Dedifferentiated amniotic fluid mesenchymal stem cell (primary cell): ENCODE data around the gene SOX5.

Experiments used
- DNase-seq: peaks from one replicate; pipeline ENCODE4 v3.0.0-alpha.2; 2016; ENCODE audit errors: extremely low spot score

SOX5 gene

GRCh38 chr12:23611320-23611719 is 338.1 kb downstream of the SOX5 start:
- DNase-seq: no peak

DNA sequence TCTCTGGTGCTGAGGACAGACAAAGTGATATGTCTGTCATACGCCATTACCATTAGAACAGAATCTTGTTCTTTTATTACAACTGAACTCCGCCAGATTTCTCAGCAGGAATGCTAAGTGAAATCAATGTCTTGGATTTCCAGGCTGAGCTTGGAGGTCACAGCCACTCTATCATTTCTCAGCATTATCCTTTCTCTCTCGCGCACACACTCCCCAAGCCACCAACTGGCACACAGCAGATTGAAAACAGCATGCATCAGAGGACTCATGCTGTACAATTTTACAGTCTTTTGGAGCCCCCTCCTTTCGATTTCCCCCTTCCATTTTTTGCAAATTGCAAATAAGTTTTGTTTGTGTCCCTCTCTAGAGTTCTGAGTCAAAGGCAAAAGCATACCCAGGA is 348.6 kb downstream of the SOX5 start:
- no peak for DNase-seq

DNA sequence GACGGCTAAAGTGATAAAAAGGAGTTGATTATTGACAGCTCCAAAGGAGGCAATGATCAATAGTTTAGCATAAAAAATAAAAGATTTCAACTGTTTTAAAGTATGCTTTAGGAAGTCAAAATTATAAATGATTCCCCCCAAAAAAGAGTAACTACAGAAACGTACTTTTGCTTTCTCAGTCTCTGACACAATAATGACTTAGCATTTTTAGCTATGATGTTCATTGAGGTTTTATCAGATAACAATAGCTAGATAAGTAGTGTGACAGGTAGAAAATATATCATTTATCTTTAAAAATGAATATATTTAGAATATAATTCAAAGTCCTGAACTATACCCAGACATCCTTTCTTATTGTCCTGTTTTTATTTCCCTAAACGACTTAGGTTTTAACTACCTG is 352.9 kb downstream of the SOX5 start:
- no peak for DNase-seq

- no peak for DNase-seq
Measured at GRCh38 chr12:23587833-23588559, 361.5 kb downstream of the SOX5 start.

DNA sequence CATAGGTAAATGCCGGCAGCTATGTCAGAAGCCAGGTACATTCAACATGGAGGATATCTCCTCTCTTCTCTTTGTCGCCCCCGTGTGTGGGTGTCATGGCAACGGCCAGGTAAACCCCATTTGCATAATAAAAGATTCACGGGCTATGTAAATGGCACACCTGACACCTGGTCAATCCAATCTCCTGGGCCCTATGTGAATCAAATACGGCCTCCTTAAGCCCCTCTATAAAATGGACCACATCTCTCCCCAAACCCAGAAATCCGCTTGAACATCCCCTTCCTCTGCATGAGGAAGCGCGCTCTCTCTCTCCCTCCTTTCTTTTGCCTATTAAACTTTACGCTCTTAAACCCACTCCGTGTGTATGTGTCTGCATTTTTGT is 363.7 kb downstream of the SOX5 start:
- no peak for DNase-seq

DNA sequence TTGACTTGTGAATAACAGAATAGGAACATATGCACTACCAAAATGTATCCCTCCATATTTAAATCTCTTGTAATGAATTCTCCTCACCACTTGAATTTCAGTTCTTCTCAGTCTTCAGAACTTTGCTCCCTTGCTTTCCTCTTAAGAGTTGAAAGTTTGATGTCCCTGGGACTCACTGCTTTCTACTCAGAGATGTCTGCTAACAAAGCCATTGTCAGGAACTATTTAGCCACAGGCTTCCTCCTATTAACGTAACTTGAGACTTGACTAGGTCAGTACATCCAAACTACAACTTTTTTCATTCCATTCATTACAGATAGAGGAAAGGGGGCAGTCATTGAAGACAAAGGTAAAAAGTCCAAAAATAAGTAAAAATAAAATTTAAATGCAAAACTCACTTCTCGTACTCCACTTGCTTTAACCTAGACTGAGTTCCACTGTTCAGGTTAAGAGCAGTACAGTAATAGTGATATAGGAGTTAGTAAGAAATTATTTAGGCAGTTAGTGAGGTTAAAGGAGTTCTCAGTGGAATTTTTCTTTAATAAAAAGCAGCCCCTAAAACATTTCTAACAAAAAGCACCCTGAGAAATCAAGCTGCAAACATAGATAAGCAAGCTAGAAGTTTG is 364.2 kb downstream of the SOX5 start:
- DNase-seq: no peak

DNA sequence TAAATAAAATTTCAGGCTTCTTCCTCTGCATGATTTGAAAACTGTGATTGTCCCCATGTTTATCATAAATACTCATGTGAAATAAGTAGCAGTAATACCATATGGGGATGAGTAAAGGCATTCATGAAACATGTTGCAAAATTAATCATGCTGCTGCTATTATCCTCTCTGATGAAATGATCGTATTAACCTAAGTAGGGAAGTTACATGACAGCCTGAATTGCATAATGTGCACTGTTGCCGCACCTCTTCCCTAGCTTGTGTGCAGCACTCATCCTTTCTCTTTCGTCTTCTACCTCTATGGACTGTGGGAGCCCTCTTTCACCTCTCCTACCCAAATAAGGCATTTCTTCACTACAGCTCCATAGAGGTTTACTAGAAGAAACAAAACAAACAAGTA is 367.6 kb downstream of the SOX5 start:
- no peak for DNase-seq

- no peak for DNase-seq
Measured at GRCh38 chr12:23579257-23579656, 370.2 kb downstream of the SOX5 start.

- no peak for DNase-seq
Measured at GRCh38 chr12:23576372-23576771, 373.1 kb downstream of the SOX5 start.

DNA sequence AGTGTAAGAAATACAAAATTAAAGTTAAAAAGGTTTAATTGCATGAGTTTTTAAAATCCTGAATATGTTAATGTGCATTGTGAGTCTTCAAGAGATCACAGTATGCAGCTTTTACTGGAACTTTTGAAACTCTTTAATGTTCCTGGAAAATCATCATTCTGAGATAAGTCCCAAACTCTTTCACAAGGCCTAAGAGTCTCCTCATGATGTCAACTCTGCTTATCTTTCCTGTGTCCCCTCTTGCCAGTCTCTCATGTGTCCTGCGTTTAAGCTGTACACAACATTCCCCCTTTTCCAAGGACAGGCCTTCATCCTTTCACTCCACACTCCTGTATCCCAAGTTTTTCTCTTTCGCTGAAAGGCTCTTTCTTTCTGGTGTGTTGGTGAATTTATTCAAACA is 380.1 kb downstream of the SOX5 start:
- no peak for DNase-seq

- DNase-seq: no peak
Measured at GRCh38 chr12:23566133-23566532, 383.3 kb downstream of the SOX5 start.

- DNase-seq: no peak
Measured at GRCh38 chr12:23564451-23565152, 384.9 kb downstream of the SOX5 start.

DNA sequence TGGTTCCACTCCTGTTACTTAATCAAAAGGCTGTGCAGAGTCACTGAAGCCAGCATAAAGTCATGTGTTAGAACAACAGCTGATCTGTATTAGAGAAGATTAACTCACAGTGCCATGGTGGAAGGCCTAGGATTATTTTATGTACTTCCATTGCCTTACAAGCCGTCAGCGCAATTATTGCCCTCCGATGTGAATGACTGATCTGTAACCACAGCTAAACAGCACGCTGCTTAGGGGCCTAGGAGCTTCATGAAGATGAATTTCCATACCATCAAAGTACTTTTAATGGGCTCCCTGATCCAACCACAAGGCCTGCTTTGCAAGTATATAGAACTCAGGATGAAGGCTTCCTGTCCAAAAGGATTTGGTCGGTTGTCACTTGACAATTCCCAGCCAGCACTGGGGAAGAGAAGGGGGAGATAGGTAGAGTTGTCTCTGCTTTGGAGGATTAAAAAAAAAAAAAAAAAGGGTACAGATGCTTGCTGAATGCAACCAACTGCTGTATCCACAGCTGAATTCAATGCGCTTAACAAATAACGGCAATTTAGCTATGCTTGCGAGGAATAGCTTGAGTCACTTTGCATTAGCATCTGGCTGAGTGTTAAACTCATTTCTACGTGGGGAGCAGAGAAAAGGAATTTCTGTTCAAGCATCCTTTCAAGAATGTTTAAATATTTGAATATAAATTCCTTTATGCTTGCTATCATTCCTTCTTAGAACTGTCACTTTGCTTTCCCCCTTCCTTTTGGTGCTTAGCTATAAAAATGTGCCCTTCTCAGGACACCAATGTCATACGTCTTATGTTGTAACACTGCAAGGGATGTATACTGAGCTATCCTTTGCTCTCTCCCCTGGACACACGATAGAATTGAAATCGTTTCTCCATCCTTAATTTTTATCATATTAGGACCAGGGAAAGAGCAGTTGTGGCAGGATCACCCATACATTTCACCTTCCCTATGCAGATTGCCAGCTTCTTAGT is 387.8 kb downstream of the SOX5 start:
- no peak for DNase-seq

DNA sequence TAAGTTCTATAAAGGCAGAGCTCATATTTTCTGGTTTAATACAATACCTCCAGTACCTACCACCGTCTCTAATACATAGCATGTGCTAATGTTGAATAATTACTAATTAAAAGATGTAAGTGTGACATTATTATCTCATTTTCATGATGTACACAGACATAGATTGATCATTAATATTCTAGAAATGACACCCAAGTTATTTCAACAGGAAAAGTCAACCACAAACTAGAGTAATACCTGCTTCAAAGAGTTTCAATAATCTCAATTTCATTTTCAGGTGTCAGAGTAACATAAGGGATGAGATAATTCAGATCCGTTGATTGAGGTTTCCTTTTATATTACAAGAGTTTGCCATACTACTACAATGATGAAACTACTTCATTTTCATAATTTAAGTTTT is 388.9 kb downstream of the SOX5 start:
- no peak for DNase-seq

DNA sequence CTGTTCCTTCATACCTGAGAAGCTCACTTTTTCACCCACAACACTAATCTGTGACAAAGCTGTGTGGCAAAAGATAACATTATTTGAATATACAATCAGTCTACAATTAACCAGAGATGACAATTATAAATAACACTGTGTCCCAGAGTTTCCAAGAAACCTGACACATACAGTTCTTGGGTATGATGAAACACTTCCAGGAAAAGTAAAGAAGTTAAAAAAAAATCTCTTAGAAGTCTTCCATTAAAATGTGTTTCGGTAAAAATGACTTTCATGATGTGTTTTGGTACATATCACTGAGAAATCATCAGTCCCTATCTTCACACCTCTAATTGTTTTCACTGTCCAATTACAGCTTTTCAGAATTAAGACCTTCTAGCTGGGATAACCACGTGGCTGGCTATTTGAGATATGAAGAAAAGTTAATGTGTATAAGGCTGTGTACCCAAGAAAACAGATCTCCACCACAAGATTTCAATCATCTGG is 390.2 kb downstream of the SOX5 start:
- DNase-seq: no peak

DNA sequence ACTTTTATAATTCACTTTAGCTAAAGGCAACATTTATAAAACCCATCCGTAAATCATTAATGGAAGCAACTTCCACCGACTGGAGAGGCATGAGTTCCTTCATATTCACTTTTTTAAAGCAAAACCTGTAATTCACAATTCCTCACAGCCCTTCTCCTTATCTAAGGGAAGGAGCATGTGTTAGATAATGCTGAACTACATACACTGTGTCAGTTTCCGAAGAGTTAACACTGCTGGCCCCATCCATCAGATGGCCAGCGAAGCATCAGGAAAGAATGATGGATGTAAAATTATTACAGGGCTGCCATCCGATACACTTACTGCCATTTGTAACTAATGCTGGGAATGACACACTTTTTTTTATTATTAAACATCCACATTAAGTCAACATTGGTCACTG is 392.8 kb downstream of the SOX5 start:
- no peak for DNase-seq

DNA sequence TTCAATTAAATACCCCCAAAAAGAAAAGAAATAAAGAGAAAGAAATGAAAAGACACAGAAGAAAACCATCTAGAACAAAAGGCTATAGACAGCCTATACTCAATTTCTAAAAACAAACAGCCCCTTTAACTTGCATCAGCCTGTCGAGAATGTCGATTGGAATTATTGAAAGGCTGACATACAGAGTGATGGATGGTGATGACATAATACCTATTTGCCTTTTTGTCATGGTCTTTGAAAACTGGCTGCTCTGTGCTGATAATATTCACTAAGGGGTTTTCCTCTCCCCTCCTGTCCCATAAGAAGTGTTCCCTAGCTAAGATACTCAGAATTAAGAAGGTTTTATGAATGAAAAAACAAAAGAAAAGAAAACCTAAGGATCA is 393.7 kb downstream of the SOX5 start:
- no peak for DNase-seq

DNA sequence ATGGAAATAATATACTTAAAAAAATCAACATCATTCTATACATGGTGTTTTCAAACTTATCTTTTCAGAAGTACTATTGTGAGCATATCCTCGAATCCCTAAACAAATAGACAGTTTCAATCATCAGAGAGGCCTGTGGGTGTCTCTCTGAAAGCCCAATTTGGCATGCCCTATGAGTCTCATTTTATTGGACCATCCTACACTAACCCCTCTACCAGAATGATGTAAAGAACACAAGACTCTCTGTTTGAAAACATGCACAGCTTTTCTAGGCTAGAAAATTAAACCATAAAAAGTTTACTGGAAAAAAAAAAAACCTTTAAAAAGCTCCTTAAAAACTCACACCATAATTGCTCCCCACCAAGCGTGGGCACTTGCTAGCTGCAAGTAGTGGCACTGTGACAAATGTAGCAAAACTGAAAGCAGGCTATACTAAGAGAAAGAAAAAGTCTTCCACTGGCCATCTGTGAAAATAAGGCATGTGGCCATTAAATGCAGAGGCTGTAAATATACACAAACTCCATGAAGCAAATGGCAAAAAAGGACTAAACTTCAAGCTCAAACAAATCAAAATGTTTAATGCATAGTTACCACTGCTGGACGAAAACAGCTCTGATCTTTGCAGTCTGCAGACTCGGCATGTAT is 394.2 kb downstream of the SOX5 start:
- DNase-seq: no peak

GRCh38 chr12:23552417-23552816 is 397.1 kb downstream of the SOX5 start:
- no peak for DNase-seq

DNA sequence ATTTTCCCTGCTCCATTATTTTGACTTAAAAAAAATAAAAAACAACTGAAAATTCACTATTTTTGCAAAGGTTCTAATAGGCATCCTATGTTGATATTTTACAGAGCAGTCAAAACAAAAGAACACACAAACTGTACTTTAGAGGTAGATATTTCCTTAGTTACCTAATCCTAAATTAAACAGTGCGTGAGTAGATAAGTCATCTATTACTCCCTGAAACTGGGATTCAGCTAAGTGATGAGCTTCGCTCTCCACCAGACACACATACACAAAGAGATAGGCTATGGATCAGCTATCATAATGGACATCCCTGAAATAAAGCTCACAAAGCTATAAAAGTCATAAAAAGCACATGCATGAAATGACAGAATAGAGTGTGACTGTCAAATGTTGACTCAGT is 398.7 kb downstream of the SOX5 start:
- no peak for DNase-seq

DNA sequence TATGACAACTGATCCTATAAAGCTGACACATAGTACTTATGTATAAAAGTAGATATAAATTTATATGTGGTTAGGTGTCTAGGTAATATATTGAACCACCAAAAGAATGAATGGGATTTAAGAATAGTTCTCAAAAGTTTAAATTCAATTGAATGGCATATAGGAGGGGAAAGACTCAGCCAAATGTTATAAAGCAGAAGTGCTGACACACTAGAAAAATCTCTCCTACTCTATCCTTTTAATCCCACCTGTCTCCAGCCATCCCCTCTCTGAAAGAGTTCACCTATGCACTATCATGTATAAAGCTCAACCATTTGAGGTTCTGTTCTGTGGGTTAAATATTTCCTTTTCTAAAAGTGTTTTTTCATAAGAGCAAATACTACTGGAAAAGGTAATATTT is 400.7 kb downstream of the SOX5 start:
- no peak for DNase-seq
